GM12864 (cell line): ENCODE measurements around the gene PCID2.
"Not testable (repeated sequence)": the region's sequence is repeated elsewhere in the genome, so short reads cannot be mapped to it uniquely, and the experiment has no call there.

Source experiments
- DNase-seq: peaks from one replicate; pipeline ENCODE4 v3.0.0-alpha.2; 2011; ENCODE audit warnings: low read depth
- H3K4me3 ChIP-seq: 2 replicates; pipeline ENCODE4 v1.5.1; 2011; ENCODE audit warnings: mild to moderate bottlenecking, low read depth, low read length, control low read depth
- CTCF ChIP-seq: IDR thresholded peaks from 2 replicates; pipeline ENCODE4 v1.5.1; 2011; ENCODE audit warnings: low read depth, mild to moderate bottlenecking, moderate library complexity, low read length, control low read depth, inconsistent platforms; ENCODE audit errors: missing control alignments

PCID2 gene

GRCh38 chr13:113208421-113209335 lies at the start of gene PCID2:
PCID2 (minus strand) TSS chr13:113208669; CDS start chr13:113208634, 35 bp downstream.
- peak; percentile 68 for DNase-seq
- H3K4me3 ChIP-seq, result peak within 1 kb of the TSS; percentile 100
- no peak for TF ChIP-seq CTCF

GRCh38 chr13:113257908-113258307 lies 49.4 kb upstream of the PCID2 start:
- not testable (repeated sequence) for H3K4me3 ChIP-seq, DNase-seq

GRCh38 chr13:113252516-113253095 lies 44.1 kb upstream of the PCID2 start:
- no peak overlapping the region for H3K4me3 ChIP-seq
- no peak for DNase-seq
- TF ChIP-seq CTCF, result no peak

- DNase-seq, result no peak
- TF ChIP-seq CTCF, result peak; percentile 11
- no peak overlapping the region for H3K4me3 ChIP-seq
These were observed 37.7 kb upstream of the PCID2 start for GRCh38 chr13:113245849-113246796.

GRCh38 chr13:113243847-113244246 lies 35.4 kb upstream of the PCID2 start:
- TF ChIP-seq CTCF, result no peak
- DNase-seq, result no peak
- H3K4me3 ChIP-seq, result no peak overlapping the region

- not testable (repeated sequence) for H3K4me3 ChIP-seq, DNase-seq
These were observed 33.2 kb upstream of the PCID2 start for GRCh38 chr13:113241623-113242022.

GRCh38 chr13:113239986-113240385 lies 31.5 kb upstream of the PCID2 start:
- H3K4me3 ChIP-seq, result no peak overlapping the region
- no peak for DNase-seq
- no peak for TF ChIP-seq CTCF
